ENCODE data around the gene LIMCH1. TPM values are rescaled to one million over a fixed set of nuclear protein-coding genes. Genes with fewer than 3 reads are reported as not detected.

LIMCH1 gene
- total RNA-seq, 1 experiment from 2014 or later, result 10.4 TPM

- intact Hi-C loops (cut with micrococcal nuclease), result no loop called here
- H3K4me3 ChIP-seq (replicated peaks in 1 of 2; ENCODE audit: low read depth in 1 of 2, low read length in 2 of 2), result no peak overlapping the region
- TF ChIP-seq FOSL1 (IDR thresholded peaks at IDR 0.05; ENCODE audit: low read depth), result no peak
- no peak for TF ChIP-seq ZBTB33 (IDR thresholded peaks at IDR 0.05; ENCODE audit: extremely low read depth, insufficient replicate concordance, low read length)
- TF ChIP-seq JUND (IDR thresholded peaks at IDR 0.05), result no peak
- TF ChIP-seq EZH2 (IDR thresholded peaks at IDR 0.05), result no peak
- TF ChIP-seq CEBPB (IDR thresholded peaks at IDR 0.05; ENCODE audit: low read depth), result no peak
- no peak for TF ChIP-seq CBX3 (IDR thresholded peaks at IDR 0.05; ENCODE audit: low read depth)
- no peak for TF ChIP-seq SP1 (IDR thresholded peaks at IDR 0.05; ENCODE audit: low read depth)
- TF ChIP-seq SIN3A (IDR thresholded peaks at IDR 0.05; ENCODE audit: low read depth), result no peak
- no peak for TF ChIP-seq EZH2phosphoT487 (IDR thresholded peaks at IDR 0.05; ENCODE audit: borderline replicate concordance)
- no peak for TF ChIP-seq TCF7L2 (IDR thresholded peaks at IDR 0.05; ENCODE audit: borderline replicate concordance, extremely low read depth, insufficient read depth, insufficient read length)
- no peak for TF ChIP-seq POLR2A (IDR thresholded peaks at IDR 0.05; ENCODE audit: borderline replicate concordance, extremely low read depth, insufficient read depth, insufficient read length)
- no peak for TF ChIP-seq ATF3 (IDR thresholded peaks at IDR 0.05)
- H3K4me2 ChIP-seq (ENCODE audit: low read length), result no peak overlapping the region
- H3K27me3 ChIP-seq (ENCODE audit: insufficient read depth, low read length), result peaks cover 7% of the 10 kb centered on the region; the same call in 1 of the 2 replicates
- H4K20me1 ChIP-seq (ENCODE audit: insufficient read depth), result no peaks in the 10 kb centered on the region
- ChIA-PET RAD21 (ENCODE audit: low non-redundant PET in 1 of 2, low total read pairs in 2 of 2, uncharacterized antibody in 2 of 2, unreplicated experiment in 2 of 2) (no interaction called here), CTCF (no interaction called here), POLR2A (no interaction called here)
- no peak overlapping the region for H3K9ac ChIP-seq (ENCODE audit: low read length)
- H3K79me2 ChIP-seq (ENCODE audit: insufficient read depth, low read length), result no peaks in the 10 kb centered on the region
- BruUV-seq (replicated peaks), result no TSS peak
- no peaks in the 10 kb centered on the region for H3K36me3 ChIP-seq (ENCODE audit: control insufficient read depth in 1 of 2, insufficient read depth in 2 of 2, low read length in 2 of 2)
- no peak for DNase-seq (ENCODE audit: low read depth, low spot score)
- H2AFZ ChIP-seq (ENCODE audit: low read depth, low read length, poor library complexity, severe bottlenecking), result no peak overlapping the region
- ATAC-seq, result no peak
- no peaks in the 10 kb centered on the region for H3K4me1 ChIP-seq (ENCODE audit: control insufficient read depth in 1 of 2, insufficient read depth in 2 of 2, low read length in 2 of 2)
- H3K27ac ChIP-seq (ENCODE audit: low read depth, low read length), result no peak overlapping the region
- no peaks in the 10 kb centered on the region for H3K9me2 ChIP-seq (ENCODE audit: insufficient read depth)
- no peaks in the 10 kb centered on the region for H3K9me3 ChIP-seq (ENCODE audit: control insufficient read depth in 1 of 2, insufficient read depth in 1 of 2, low read depth in 1 of 2, low read length in 2 of 2)
Observed at GRCh38 chr4:41731569-41732126, 193.7 kb downstream of the LIMCH1 start.
